ENCODE results near the gene COPG1. TPM values are rescaled to one million over a fixed set of nuclear protein-coding genes. Genes with fewer than 3 reads are reported as not detected.
A peak's percentile ranks its signal among the peaks of the same experiment; 100 is the strongest.

The COPG1 gene
- total and polyA plus RNA-seq, 10 of the 15 experiments (the other 5 are each of a cell fraction or from before 2014, with no cell fraction given), result 54.8 to 143 (median 91.2) TPM

GRCh38 chr3:129278966-129279906 lies 29.8 kb downstream of the COPG1 start:
- in situ Hi-C loops (cut with MboI) (no loop called here), intact Hi-C loops (cut with micrococcal nuclease; ENCODE audit: unreplicated experiment) (no loop called here)
- ChIA-PET POLR2A (interaction anchor here (0.6 to 3.7 kb wide), 15 partner anchors 25 to 1165 kb away, joined by 3 to 27 read pairs (median 5); partner anchors contain the start of genes CNBP, COPG1 and RAB43), SMC1A (ENCODE audit: uncharacterized antibody, unreplicated experiment) (interaction anchor here (1.5 to 6.0 kb wide), 4 partner anchors 30 to 37 kb away, joined by 4 to 75 read pairs (median 10); partner anchors contain the start of gene COPG1), CTCF (interaction anchor here (1.0 to 2.1 kb wide), 4 partner anchors 19 to 37 kb away, joined by 3 to 13 read pairs (median 6); a partner anchor contains a TSS), RAD21 (ENCODE audit: unreplicated experiment) (interaction anchor here (1.1 to 3.1 kb wide), 4 partner anchors 31 to 309 kb away, joined by 4 to 22 read pairs (median 6); a partner anchor contains a TSS)
- Histone ChIP-seq H3K9me3 (replicated peaks; ENCODE audit: control insufficient read depth, insufficient read depth, low read length) (no peaks in the 10 kb centered on the region), H3K27me3 (replicated peaks in 1 of 2; ENCODE audit: control insufficient read depth in 2 of 2, insufficient read depth in 2 of 2, low read length in 1 of 2) (no peaks in the 10 kb centered on the region), H2AFZ (ENCODE audit: control insufficient read depth, low read depth, low read length) (peak overlapping the region; percentile 76), H3K36me3 (ENCODE audit: control insufficient read depth in 2 of 2, insufficient read depth in 2 of 2, low read length in 1 of 2) (peaks cover 10 to 25% of the 10 kb centered on the region in 2 experiments), H3K79me2 (ENCODE audit: control insufficient read depth, insufficient read depth, low read length) (peaks cover 6% of the 10 kb centered on the region), H3K4me3 (peak overlapping the region; percentile 76), H3K9ac (ENCODE audit: control insufficient read depth, insufficient read depth, low read length) (peak overlapping the region; percentile 85), H3K4me1 (ENCODE audit: control insufficient read depth, insufficient read depth, low read length) (peaks cover 61% of the 10 kb centered on the region), H3K27ac (ENCODE audit: control insufficient read depth, insufficient read depth) (peak overlapping the region; percentile 80), H4K20me1 (ENCODE audit: control insufficient read depth, insufficient read depth) (peaks cover 2% of the 10 kb centered on the region; the same call in 1 of the 2 replicates), H3K4me2 (ENCODE audit: control insufficient read depth, insufficient read depth) (peak overlapping the region; percentile 99)
- peak; percentile 42 for ATAC-seq
- BruUV-seq (replicated peaks), result no TSS peak
- WGBS (ENCODE audit: insufficient coverage, insufficient replicate concordance, low lambda C conversion rate, missing lambda C conversion rate), result 1% methylated on average over 41 of the region's 82 CpGs
- DNase-seq (ENCODE audit: low read depth, low spot score), result no peak
- no peak for FAIRE-seq
- TF ChIP-seq KDM1A (IDR thresholded peaks at IDR 0.05; ENCODE audit: borderline replicate concordance) (no peak), ZNF217 (IDR thresholded peaks at IDR 0.05) (no peak), NBN (IDR thresholded peaks at IDR 0.05) (peak; percentile 66), ZBTB4 (CRISPR knock-in tag; IDR thresholded peaks at IDR 0.05) (no peak), ZNF274 (IDR thresholded peaks at IDR 0.05; ENCODE audit: insufficient read depth, insufficient read length) (no peak), NKRF (conservative IDR thresholded peaks at IDR 0.05) (peak; percentile 75), ASH2L (IDR thresholded peaks at IDR 0.05; ENCODE audit: borderline replicate concordance, low read depth) (no peak), MXI1 (IDR thresholded peaks at IDR 0.05; ENCODE audit: low read depth, low read length) (0 out of 2 replicates have a peak, but pooled peaks have one; percentile 20), STAT3 (IDR thresholded peaks at IDR 0.05; ENCODE audit: low read depth, low read length) (no peak), LARP7 (IDR thresholded peaks at IDR 0.05) (peak; percentile 64), TCF7 (IDR thresholded peaks at IDR 0.05; ENCODE audit: borderline replicate concordance) (no peak), PML (IDR thresholded peaks at IDR 0.05; ENCODE audit: low read length) (no peak), RELB (IDR thresholded peaks at IDR 0.05; ENCODE audit: low read depth) (0 out of 2 replicates have a peak, but pooled peaks have one; percentile 23), MYC (IDR thresholded peaks at IDR 0.05; ENCODE audit: insufficient read depth, insufficient read length, insufficient replicate concordance, low read length, severe bottlenecking) (peak; percentile 12), ZNF622 (IDR thresholded peaks at IDR 0.05) (no peak)
